ENCODE data around the gene KLF7.

- TF ChIP-seq CTCF (conservative IDR thresholded peaks at IDR 0.05; ENCODE audit: low read length) (no peak), EZH2phosphoT487 (IDR thresholded peaks at IDR 0.05; ENCODE audit: borderline replicate concordance, low read depth, low read length) (no peak)
Observed at GRCh38 chr2:207203056-207203455, 37.3 kb upstream of the KLF7 start.
